K562 (cell line): ENCODE results near the gene VPREB1. TPM values are rescaled to one million over a fixed set of nuclear protein-coding genes. Genes with fewer than 3 reads are reported as not detected.
A peak's percentile ranks its signal among the peaks of the same experiment; 100 is the strongest.

Experiments used
- ATAC-seq: fragments of 200-7000 bp; cut with Tn5 transposase; 3 replicates; pipeline ENCODE4 v1.9.1; 2020; ENCODE audit warnings: moderate library complexity
- BruUV-seq: library from RNA; stranded (reverse); fragments of 400-500 nt; replicated peaks from 2 replicates; lab custom pipeline; 2021; lab: Mats Ljungman, UMichigan
- CTCF ChIA-PET: fragments of 300-600 bp; formaldehyde crosslinking; extraction: SDS; loops from one replicate; lab custom pipeline; 2021; ENCODE audit warnings: low intra/inter-chr PET ratio; lab: Yijun Ruan, JAX
- POLR2A ChIA-PET: fragments of 300-600, 350-650 bp; sonication (Branson Sonifier 250); formaldehyde crosslinking; extraction: SDS; loops from one replicate; lab custom pipeline; 2021; ENCODE audit warnings: antibody characterized with exemption, inconsistent platforms; lab: Yijun Ruan, JAX
- DNase-seq, 4 experiments: peaks; one replicate each; pipeline versions ENCODE4 v3.0.0 to v3.0.0-alpha.2; 2011 to 2018; ENCODE audit warnings: low spot score in 3 of 4, mixed read lengths in 3 of 4; ENCODE audit errors: extremely low read depth in 1 of 4
- FAIRE-seq: peaks from 2 replicates; lab custom pipeline; 2011; peaks lifted over from hg19 to GRCh38; lab: Jason Lieb, UNC
- H2AFZ ChIP-seq: 2 replicates; pipeline ENCODE4 v1.6.0; 2011; ENCODE audit warnings: low read depth, low read length, control low read depth, inconsistent platforms
- H3K27ac ChIP-seq: fragments of 200-600 bp; 3 replicates; pipeline ENCODE4 v1.8.0; 2011; ENCODE audit warnings: low read depth, mild to moderate bottlenecking, control low read depth, inconsistent platforms, low read length, moderate library complexity, mixed read lengths; ENCODE audit errors: extremely low read depth
- H3K27me3 ChIP-seq, 2 experiments: fragments of 300-600 bp in 1 of 2; 2 replicates in 1 of 2; 3 replicates in 1 of 2; pipeline versions ENCODE4 v1.6.0 to v1.8.0; 2011; ENCODE audit warnings: inconsistent platforms in 2 of 2, low read length in 2 of 2, mild to moderate bottlenecking in 1 of 2, mixed read lengths in 1 of 2, moderate library complexity in 1 of 2; ENCODE audit not compliant: control insufficient read depth in 2 of 2, insufficient read depth in 2 of 2
- H3K36me3 ChIP-seq: fragments of 300-600 bp; 3 replicates; pipeline ENCODE4 v1.8.0; 2011; ENCODE audit warnings: mild to moderate bottlenecking, low read length, inconsistent platforms; ENCODE audit not compliant: control insufficient read depth, insufficient read depth
- H3K4me1 ChIP-seq, 2 experiments: fragments of 200-600 bp in 1 of 2; replicated peaks in 1 of 2; 2 replicates in 1 of 2; 3 replicates in 1 of 2; pipeline versions ENCODE4 v1.5.1 to v1.8.0; 2011; ENCODE audit warnings: inconsistent platforms in 2 of 2, low read length in 2 of 2, mild to moderate bottlenecking in 1 of 2, mixed read lengths in 1 of 2, moderate library complexity in 1 of 2; ENCODE audit not compliant: control insufficient read depth in 2 of 2, insufficient read depth in 2 of 2
- H3K4me2 ChIP-seq: 2 replicates; pipeline ENCODE4 v1.6.1; 2011; ENCODE audit warnings: low read length, control low read depth, inconsistent platforms, mixed read lengths; ENCODE audit not compliant: insufficient read depth
- H3K4me3 ChIP-seq: fragments of 200-600 bp; sonication (generic), shearing (Covaris generic); 2 replicates; pipeline ENCODE4 v1.5.1; 2016; ENCODE audit warnings: control low read depth, inconsistent platforms
- H3K79me2 ChIP-seq: fragments of 200-600 bp; 3 replicates; pipeline ENCODE4 v1.8.0; 2011; ENCODE audit warnings: low read length, inconsistent platforms; ENCODE audit not compliant: control insufficient read depth, insufficient read depth
- H3K9ac ChIP-seq, 2 experiments: 2 replicates each; pipeline versions ENCODE4 v1.6.0 to v1.6.1; 2011; ENCODE audit warnings: low read depth in 2 of 2, low read length in 2 of 2, control low read depth in 1 of 2, inconsistent platforms in 1 of 2, mild to moderate bottlenecking in 1 of 2, mixed read lengths in 1 of 2; ENCODE audit not compliant: insufficient read depth in 1 of 2
- H3K9me1 ChIP-seq: one replicate; pipeline ENCODE4 v1.6.0; 2011; ENCODE audit warnings: inconsistent platforms, mild to moderate bottlenecking, low read length, moderate library complexity; ENCODE audit not compliant: control insufficient read depth, insufficient read depth
- H3K9me3 ChIP-seq: replicated peaks from 2 replicates; pipeline ENCODE4 v1.5.1; 2011; ENCODE audit warnings: low read depth, low read length, inconsistent platforms; ENCODE audit not compliant: control insufficient read depth, insufficient read depth
- H4K20me1 ChIP-seq: replicated peaks from 2 replicates; pipeline ENCODE4 v1.6.1; 2011; ENCODE audit warnings: low read length, inconsistent platforms, mixed read lengths; ENCODE audit not compliant: control insufficient read depth, insufficient read depth
- MYNN ChIP-seq, 2 experiments: sonication (generic); formaldehyde crosslinking in 1 of 2; IDR thresholded peaks; 2 replicates each; pipeline versions ENCODE4 v1.5.0 to v1.6.1; 2016 to 2020; ENCODE audit warnings: antibody characterized with exemption in 1 of 2, missing genetic modification reagents in 1 of 2
- PRMT5 ChIP-seq: sonication (generic); formaldehyde crosslinking; IDR thresholded peaks from 2 replicates; pipeline ENCODE4 v1.5.0; 2020; ENCODE audit warnings: missing genetic modification reagents
- PRPF4 ChIP-seq: fragments of 200-400 bp; formaldehyde crosslinking; IDR thresholded peaks from one replicate; pipeline ENCODE4 v1.6.1; 2017; ENCODE audit warnings: low read length, low read depth, mild to moderate bottlenecking; ENCODE audit not compliant: insufficient read depth, poor library complexity, severe bottlenecking
- SMAD3 ChIP-seq: fragments of 450-650 bp; formaldehyde crosslinking; conservative IDR thresholded peaks from 2 replicates; pipeline ENCODE4 v1.4.0; 2020; ENCODE audit warnings: mild to moderate bottlenecking
- STAG1 ChIP-seq: sonication (generic); formaldehyde crosslinking; IDR thresholded peaks from 2 replicates; pipeline ENCODE4 v1.5.0; 2020; ENCODE audit warnings: missing genetic modification reagents, borderline replicate concordance
- ZC3H4 ChIP-seq: sonication (generic); formaldehyde crosslinking; IDR thresholded peaks from 2 replicates; pipeline ENCODE4 v1.9.0; 2021; ENCODE audit warnings: missing genetic modification reagents, borderline replicate concordance
- ZNF780A ChIP-seq: fragments of 250-450 bp; sonication (Bioruptor Pico); IDR thresholded peaks from 2 replicates; pipeline ENCODE4 v1.5.0; 2021; ENCODE audit warnings: mild to moderate bottlenecking
- WGBS: fragments of 100-300 bp; shearing (Covaris generic); methylation state at CpG from one replicate; pipeline ENCODE4 v1.1.6; 2016; ENCODE audit warnings: low coverage, mixed read lengths; ENCODE audit not compliant: insufficient coverage; ENCODE audit errors: missing lambda C conversion rate; 5-methylcytosine and 5-hydroxymethylcytosine counted together
- in situ Hi-C: fragments of 300-500 bp; cut with MboI; formaldehyde crosslinking; loops from 4 replicates; pipeline ENCODE4 v1.15.0; 2018; ENCODE audit warnings: inconsistent platforms, mixed read lengths
- intact Hi-C: fragments of 100-400 bp; cut with micrococcal nuclease; formaldehyde crosslinking; loops from 2 replicates; pipeline ENCODE4 v1.14.2; 2022
- polyA plus RNA-seq, 8 experiments: library from polyadenylated mRNA; depleted of rRNA in 4 of 8; stranded (reverse) in 5 of 8; unstranded in 3 of 8; fragments of >200 nt; fragmentation: Nextera tagmentation in 2 of 8; fragmentation: Illumina TruSeq in 1 of 8; extraction: Ambion mirVana in 2 of 8; extraction: Trizol in 1 of 8; gene quantifications; 2 replicates each; pipeline versions ENCODE4 v1.2.1 to v1.2.3, GENCODE V29; 2011 to 2014; ENCODE audit warnings: inconsistent platforms in 1 of 8, missing spikeins in 1 of 8
- total RNA-seq, 7 experiments: library from RNA; depleted of rRNA in 6 of 7; stranded (reverse); fragments of >200 nt in 6 of 7; fragmentation: Illumina TruSeq in 2 of 7; extraction: Trizol in 2 of 7; gene quantifications; 2 replicates each; pipeline versions ENCODE4 v1.2.1 to v1.2.3, GENCODE V29; 2011 to 2021; ENCODE audit warnings: low replicate concordance in 1 of 7
- TF ChIP-seq, protein P1 (sequence below): sonication (generic); formaldehyde crosslinking; IDR thresholded peaks from 2 replicates; pipeline ENCODE4 v1.8.1; 2023; ENCODE audit warnings: mild to moderate bottlenecking, missing genetic modification reagents, moderate library complexity
- TF ChIP-seq, protein P2 (sequence below): fragments of 150-350 bp; IDR thresholded peaks from 2 replicates; pipeline ENCODE4 v1.6.1; 2014; ENCODE audit warnings: low read depth, mild to moderate bottlenecking, low read length, borderline replicate concordance
- TF ChIP-seq, protein P3 (sequence below): fragments of 250-450 bp; sonication (Bioruptor Pico); IDR thresholded peaks from 2 replicates; pipeline ENCODE4 v1.4.0; 2020; ENCODE audit warnings: borderline replicate concordance
- TF ChIP-seq, protein P4 (sequence below): fragments of 250-450 bp; sonication (Bioruptor Pico); IDR thresholded peaks from 2 replicates; pipeline ENCODE4 v1.5.1; 2021; ENCODE audit warnings: mild to moderate bottlenecking

VPREB1 gene
- total and polyA plus RNA-seq, 9 of the 15 experiments (the other 6 are each of a cell fraction or from before 2014, with no cell fraction given), result not detected

DNA sequence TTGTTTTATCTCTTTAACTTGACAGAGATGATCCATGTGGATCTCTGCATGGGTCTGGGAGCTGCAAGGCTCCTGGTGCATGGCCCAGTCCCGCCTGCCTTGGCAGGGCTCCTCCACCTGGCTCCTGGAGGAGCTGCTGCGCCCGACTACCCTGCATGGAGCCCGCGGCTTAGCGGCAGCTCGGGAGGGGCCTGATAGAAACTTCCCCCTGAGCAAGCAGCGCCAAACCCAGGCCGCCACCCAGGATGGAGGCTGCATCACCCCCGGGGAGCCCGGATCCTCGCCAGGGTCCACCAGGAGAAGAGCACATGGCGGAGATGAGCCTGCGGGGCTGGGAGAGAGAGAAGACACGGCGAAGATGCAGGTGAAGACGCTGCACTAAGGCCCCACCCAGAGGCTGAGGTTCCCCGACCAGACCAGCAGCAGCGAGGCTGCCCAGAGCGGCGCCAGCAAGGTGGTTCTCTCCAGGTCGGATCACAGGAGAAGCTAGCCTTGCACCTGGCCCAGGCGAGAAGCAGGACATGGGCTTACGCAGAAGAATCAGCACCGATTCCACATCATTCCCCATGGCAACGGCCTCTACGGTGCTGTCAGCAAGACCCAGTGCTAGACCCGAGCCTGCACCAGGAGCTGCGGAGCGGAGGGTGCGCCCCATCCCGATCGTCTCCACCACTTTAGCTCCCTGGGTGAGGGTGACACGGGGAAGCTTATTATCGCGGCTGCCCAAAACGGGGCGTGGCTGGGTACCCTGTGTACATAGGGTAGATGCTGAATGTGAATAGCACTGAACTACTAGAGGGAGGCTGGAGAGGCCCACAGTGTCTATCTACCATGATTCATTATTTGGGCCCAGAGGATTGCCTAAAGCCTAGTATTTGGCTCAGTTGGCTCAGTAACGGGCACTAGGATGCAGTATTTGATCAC lies 41.3 kb upstream of the VPREB1 start:
- H4K20me1 ChIP-seq, result peaks cover 35% of the 10 kb centered on the region
- peaks cover 0 to 13% of the 10 kb centered on the region in 2 experiments; a peak in 2 of 5 replicates for H3K4me1 ChIP-seq
- intact Hi-C loops, result loop anchor here (5.0 kb wide), 2 partner anchors 491 to 754 kb away; no protein-coding TSS in a partner anchor
- no peak overlapping the region for H2AFZ ChIP-seq
- 2% methylated on average over 39 of the region's 39 CpGs for WGBS
- H3K27me3 ChIP-seq, result peaks cover 38 to 74% of the 10 kb centered on the region in 2 experiments
- peak in 1 of 4 experiments; percentile 48 for DNase-seq
- POLR2A ChIA-PET, result interaction anchor here (0.6 to 6.5 kb wide), 15 partner anchors 8 to 1907 kb away, joined by 3 to 33 read pairs (median 4); no protein-coding TSS in a partner anchor
- no peak overlapping the region; a peak in 1 of 4 replicates for H3K9ac ChIP-seq
- no peak overlapping the region for H3K27ac ChIP-seq
- no peak for ATAC-seq
- no peaks in the 10 kb centered on the region for H3K79me2 ChIP-seq
- H3K36me3 ChIP-seq, result no peaks in the 10 kb centered on the region
- H3K4me3 ChIP-seq, result no peak overlapping the region
- in situ Hi-C loops, result no loop called here
- no peak overlapping the region for H3K4me2 ChIP-seq
- CTCF ChIA-PET, result interaction anchor here (0.6 to 0.7 kb wide), 3 partner anchors 139 to 1710 kb away, joined by 3 read pairs; no protein-coding TSS in a partner anchor
- H3K9me3 ChIP-seq, result no peaks in the 10 kb centered on the region
- no peak for FAIRE-seq
- peaks cover 6% of the 10 kb centered on the region for H3K9me1 ChIP-seq
- no TSS peak for BruUV-seq
- no peak for TF ChIP-seq ZNF780A (CRISPR knock-in tag)
- peak; percentile 42; the same call in 1 of the 2 replicates for TF ChIP-seq ZC3H4
- TF ChIP-seq, protein P1, sequence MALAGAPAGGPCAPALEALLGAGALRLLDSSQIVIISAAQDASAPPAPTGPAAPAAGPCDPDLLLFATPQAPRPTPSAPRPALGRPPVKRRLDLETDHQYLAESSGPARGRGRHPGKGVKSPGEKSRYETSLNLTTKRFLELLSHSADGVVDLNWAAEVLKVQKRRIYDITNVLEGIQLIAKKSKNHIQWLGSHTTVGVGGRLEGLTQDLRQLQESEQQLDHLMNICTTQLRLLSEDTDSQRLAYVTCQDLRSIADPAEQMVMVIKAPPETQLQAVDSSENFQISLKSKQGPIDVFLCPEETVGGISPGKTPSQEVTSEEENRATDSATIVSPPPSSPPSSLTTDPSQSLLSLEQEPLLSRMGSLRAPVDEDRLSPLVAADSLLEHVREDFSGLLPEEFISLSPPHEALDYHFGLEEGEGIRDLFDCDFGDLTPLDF (CRISPR knock-in tag), result no peak
- TF ChIP-seq, protein P2, sequence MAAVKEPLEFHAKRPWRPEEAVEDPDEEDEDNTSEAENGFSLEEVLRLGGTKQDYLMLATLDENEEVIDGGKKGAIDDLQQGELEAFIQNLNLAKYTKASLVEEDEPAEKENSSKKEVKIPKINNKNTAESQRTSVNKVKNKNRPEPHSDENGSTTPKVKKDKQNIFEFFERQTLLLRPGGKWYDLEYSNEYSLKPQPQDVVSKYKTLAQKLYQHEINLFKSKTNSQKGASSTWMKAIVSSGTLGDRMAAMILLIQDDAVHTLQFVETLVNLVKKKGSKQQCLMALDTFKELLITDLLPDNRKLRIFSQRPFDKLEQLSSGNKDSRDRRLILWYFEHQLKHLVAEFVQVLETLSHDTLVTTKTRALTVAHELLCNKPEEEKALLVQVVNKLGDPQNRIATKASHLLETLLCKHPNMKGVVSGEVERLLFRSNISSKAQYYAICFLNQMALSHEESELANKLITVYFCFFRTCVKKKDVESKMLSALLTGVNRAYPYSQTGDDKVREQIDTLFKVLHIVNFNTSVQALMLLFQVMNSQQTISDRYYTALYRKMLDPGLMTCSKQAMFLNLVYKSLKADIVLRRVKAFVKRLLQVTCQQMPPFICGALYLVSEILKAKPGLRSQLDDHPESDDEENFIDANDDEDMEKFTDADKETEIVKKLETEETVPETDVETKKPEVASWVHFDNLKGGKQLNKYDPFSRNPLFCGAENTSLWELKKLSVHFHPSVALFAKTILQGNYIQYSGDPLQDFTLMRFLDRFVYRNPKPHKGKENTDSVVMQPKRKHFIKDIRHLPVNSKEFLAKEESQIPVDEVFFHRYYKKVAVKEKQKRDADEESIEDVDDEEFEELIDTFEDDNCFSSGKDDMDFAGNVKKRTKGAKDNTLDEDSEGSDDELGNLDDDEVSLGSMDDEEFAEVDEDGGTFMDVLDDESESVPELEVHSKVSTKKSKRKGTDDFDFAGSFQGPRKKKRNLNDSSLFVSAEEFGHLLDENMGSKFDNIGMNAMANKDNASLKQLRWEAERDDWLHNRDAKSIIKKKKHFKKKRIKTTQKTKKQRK, result no peak
- no peak for TF ChIP-seq PRPF4
- no peak for TF ChIP-seq MYNN (IDR thresholded peaks at IDR 0.05)
- 0 out of 2 replicates have a peak, but pooled peaks have one; percentile 15 for TF ChIP-seq MYNN (CRISPR knock-in tag; IDR thresholded peaks at IDR 0.05)
- TF ChIP-seq STAG1, result no peak
- peak; percentile 79; the same call in 1 of the 2 replicates for TF ChIP-seq PRMT5 (CRISPR knock-in tag)
- TF ChIP-seq, protein P3, sequence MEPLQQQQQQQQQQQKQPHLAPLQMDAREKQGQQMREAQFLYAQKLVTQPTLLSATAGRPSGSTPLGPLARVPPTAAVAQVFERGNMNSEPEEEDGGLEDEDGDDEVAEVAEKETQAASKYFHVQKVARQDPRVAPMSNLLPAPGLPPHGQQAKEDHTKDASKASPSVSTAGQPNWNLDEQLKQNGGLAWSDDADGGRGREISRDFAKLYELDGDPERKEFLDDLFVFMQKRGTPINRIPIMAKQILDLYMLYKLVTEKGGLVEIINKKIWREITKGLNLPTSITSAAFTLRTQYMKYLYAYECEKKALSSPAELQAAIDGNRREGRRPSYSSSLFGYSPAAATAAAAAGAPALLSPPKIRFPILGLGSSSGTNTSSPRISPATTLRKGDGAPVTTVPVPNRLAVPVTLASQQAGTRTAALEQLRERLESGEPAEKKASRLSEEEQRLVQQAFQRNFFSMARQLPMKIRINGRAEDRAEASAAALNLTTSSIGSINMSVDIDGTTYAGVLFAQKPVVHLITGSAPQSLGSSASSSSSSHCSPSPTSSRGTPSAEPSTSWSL, result peak; percentile 79; the same call in 1 of the 2 replicates
- TF ChIP-seq, protein P4, sequence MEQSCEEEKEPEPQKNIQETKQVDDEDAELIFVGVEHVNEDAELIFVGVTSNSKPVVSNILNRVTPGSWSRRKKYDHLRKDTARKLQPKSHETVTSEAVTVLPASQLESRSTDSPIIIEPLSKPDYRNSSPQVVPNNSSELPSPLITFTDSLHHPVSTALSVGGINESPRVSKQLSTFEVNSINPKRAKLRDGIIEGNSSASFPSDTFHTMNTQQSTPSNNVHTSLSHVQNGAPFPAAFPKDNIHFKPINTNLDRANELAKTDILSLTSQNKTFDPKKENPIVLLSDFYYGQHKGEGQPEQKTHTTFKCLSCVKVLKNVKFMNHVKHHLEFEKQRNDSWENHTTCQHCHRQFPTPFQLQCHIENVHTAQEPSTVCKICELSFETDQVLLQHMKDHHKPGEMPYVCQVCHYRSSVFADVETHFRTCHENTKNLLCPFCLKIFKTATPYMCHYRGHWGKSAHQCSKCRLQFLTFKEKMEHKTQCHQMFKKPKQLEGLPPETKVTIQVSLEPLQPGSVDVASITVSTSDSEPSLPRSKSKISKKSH (CRISPR knock-in tag), result no peak
- TF ChIP-seq SMAD3 (CRISPR knock-in tag), result no peak
